ENCODE data around the gene KDM4B. TPM values are rescaled to one million over a fixed set of nuclear protein-coding genes. Genes with fewer than 3 reads are reported as not detected.

The KDM4B gene
- total and polyA plus RNA-seq, 2 of the 8 experiments (the other 6 are each of a cell fraction or from before 2014, with no cell fraction given), result 12.0 to 31.9 TPM

- TF ChIP-seq TAF7 (optimal IDR thresholded peaks at IDR 0.05; ENCODE audit: borderline replicate concordance, low read depth, low read length) (no peak), USF2 (IDR thresholded peaks at IDR 0.05; ENCODE audit: low read length) (peak; percentile 81), POLR2A (IDR thresholded peaks at IDR 0.05; ENCODE audit: control extremely low read depth in 1 of 2, low read depth in 2 of 2, low read length in 2 of 2) (no peak), CHD1 (IDR thresholded peaks at IDR 0.05; ENCODE audit: low read depth, low read length) (no peak), TEAD4 (IDR thresholded peaks at IDR 0.05; ENCODE audit: low read depth, low read length) (no peak), RBBP5 (IDR thresholded peaks at IDR 0.05; ENCODE audit: borderline replicate concordance, low read depth, low read length) (no peak), BCL11A (IDR thresholded peaks at IDR 0.05; ENCODE audit: low read depth in 2 of 2, low read length in 2 of 2) (no peak), POU5F1 (IDR thresholded peaks at IDR 0.05; ENCODE audit: low read depth, low read length) (no peak)
Observed at GRCh38 chr19:5137571-5138124, 168.7 kb downstream of the KDM4B start (continued).
